ENCODE data around the gene FNDC3B.

Gene FNDC3B

DNA sequence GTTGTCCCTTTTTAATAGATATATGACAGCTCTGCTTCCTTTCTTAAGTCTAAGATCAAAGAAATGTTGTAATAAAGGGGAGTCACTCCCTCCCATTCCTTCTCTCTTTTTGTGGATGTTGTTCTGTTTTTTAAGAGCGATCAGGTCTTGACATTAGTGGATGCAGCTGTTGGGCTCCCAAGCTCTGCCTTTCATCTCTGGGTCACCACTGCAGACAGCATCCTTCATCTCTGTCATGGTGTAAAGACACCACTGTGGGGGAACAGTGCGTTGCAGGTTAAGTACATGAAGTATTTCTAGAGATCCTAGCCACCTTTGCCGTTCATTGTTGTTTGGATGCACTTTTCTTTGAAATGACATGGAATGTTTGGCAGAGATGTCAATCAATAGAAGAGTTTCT, 17.7 kb downstream of the FNDC3B start:
- ChIA-PET POLR2A (no interaction called here), CTCF (interaction anchor here (0.7 kb wide), 1 partner anchor 433 kb away, joined by 3 read pairs; no protein-coding TSS in a partner anchor)
- no peak overlapping the region for H3K27ac ChIP-seq (ENCODE audit: extremely low read depth, low read depth, low read length)
- no peaks in the 10 kb centered on the region for H3K9me3 ChIP-seq (ENCODE audit: control insufficient read depth, insufficient read depth, low read depth, low read length)
- H3K4me3 ChIP-seq (ENCODE audit: low read depth, low read length), result no peak overlapping the region
- TF ChIP-seq ZNF571 (tag by site-specific recombination; IDR thresholded peaks at IDR 0.05), result no peak
- TF ChIP-seq TRIM28 (IDR thresholded peaks at IDR 0.05; ENCODE audit: borderline replicate concordance, low read length), result no peak
- TF ChIP-seq ZNF335 (tag by site-specific recombination; conservative IDR thresholded peaks at IDR 0.05), result no peak
- TF ChIP-seq ZNF837 (tag by site-specific recombination; IDR thresholded peaks at IDR 0.05), result no peak
- TF ChIP-seq, protein P1, sequence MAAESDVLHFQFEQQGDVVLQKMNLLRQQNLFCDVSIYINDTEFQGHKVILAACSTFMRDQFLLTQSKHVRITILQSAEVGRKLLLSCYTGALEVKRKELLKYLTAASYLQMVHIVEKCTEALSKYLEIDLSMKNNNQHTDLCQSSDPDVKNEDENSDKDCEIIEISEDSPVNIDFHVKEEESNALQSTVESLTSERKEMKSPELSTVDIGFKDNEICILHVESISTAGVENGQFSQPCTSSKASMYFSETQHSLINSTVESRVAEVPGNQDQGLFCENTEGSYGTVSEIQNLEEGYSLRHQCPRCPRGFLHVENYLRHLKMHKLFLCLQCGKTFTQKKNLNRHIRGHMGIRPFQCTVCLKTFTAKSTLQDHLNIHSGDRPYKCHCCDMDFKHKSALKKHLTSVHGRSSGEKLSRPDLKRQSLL (tag by site-specific recombination; IDR thresholded peaks at IDR 0.05), result no peak
- no peak for TF ChIP-seq ZNF610 (tag by site-specific recombination; IDR thresholded peaks at IDR 0.05; ENCODE audit: borderline replicate concordance)
- TF ChIP-seq KLF9 (tag by site-specific recombination; IDR thresholded peaks at IDR 0.05; ENCODE audit: low read depth), result no peak
- no peak for TF ChIP-seq OVOL3 (tag by site-specific recombination; IDR thresholded peaks at IDR 0.05)
- TF ChIP-seq ZNF394 (tag by site-specific recombination; IDR thresholded peaks at IDR 0.05; ENCODE audit: borderline replicate concordance), result no peak
- no peak for TF ChIP-seq MYNN (tag by site-specific recombination; IDR thresholded peaks at IDR 0.05; ENCODE audit: borderline replicate concordance)
- no peak for TF ChIP-seq ZFP69B (tag by site-specific recombination; IDR thresholded peaks at IDR 0.05)
- no peak for TF ChIP-seq ZNF354C (tag by site-specific recombination; IDR thresholded peaks at IDR 0.05; ENCODE audit: borderline replicate concordance, low read depth)
- no peaks in the 10 kb centered on the region for H3K36me3 ChIP-seq (ENCODE audit: control insufficient read depth in 2 of 2, insufficient read depth in 1 of 2, low read length in 2 of 2)
- H3K4me1 ChIP-seq (ENCODE audit: control insufficient read depth, insufficient read depth, low read length), result no peaks in the 10 kb centered on the region

DNA sequence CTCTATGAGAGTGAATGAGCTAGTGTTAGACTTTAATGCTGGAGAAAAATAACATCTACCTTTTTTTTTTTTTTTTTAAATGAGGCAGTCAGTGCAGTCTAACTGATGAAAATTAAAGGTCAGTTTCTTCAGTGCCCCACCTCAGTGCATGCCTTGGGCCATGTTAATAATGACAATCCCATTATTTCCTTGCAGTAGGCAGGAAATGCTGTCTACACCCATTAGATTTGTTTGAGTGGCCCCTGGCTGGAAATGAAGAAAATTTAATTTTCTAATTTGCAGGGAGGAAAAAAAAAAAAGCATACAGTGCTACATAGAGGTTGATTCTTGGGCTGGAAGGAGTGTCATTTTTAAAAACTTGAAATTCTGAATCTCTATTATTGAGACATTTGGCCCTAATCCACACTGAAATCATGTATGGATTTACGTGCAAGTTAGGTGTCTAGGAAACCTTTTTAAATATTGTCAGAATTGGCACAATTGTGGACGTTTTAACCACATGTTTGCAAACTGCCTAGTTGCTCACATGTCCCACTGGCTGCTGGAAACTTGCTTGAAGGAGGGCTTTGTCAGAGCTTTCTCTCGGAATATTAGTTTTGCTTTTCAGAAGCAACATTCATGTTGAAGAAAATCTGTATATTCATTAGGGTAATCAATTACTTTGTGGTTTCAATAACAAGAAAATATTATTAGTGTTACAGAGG, 18.4 kb downstream of the FNDC3B start:
- H3K27ac ChIP-seq (ENCODE audit: extremely low read depth, low read depth, low read length), result no peak overlapping the region
- no peak for TF ChIP-seq ZNF112 (tag by site-specific recombination; IDR thresholded peaks at IDR 0.05)
- no peak for TF ChIP-seq ZNF155 (tag by site-specific recombination; IDR thresholded peaks at IDR 0.05)
- no peak for TF ChIP-seq ZNF626 (tag by site-specific recombination; IDR thresholded peaks at IDR 0.05)
- TF ChIP-seq, protein P1 (tag by site-specific recombination; IDR thresholded peaks at IDR 0.05), result no peak
- TF ChIP-seq ZFP37 (tag by site-specific recombination; IDR thresholded peaks at IDR 0.05), result no peak
- no peak for TF ChIP-seq ZNF391 (tag by site-specific recombination; IDR thresholded peaks at IDR 0.05; ENCODE audit: borderline replicate concordance, low read depth)
- no peaks in the 10 kb centered on the region for H3K9me3 ChIP-seq (ENCODE audit: control insufficient read depth, insufficient read depth, low read depth, low read length)
- H3K36me3 ChIP-seq (ENCODE audit: control insufficient read depth in 2 of 2, insufficient read depth in 1 of 2, low read length in 2 of 2), result no peaks in the 10 kb centered on the region
- H3K4me3 ChIP-seq (ENCODE audit: low read depth, low read length), result no peak overlapping the region
- ChIA-PET CTCF (interaction anchor here (0.7 kb wide), 1 partner anchor 432 kb away, joined by 3 read pairs; no protein-coding TSS in a partner anchor), POLR2A (no interaction called here)
- H3K4me1 ChIP-seq (ENCODE audit: control insufficient read depth, insufficient read depth, low read length), result no peaks in the 10 kb centered on the region

DNA sequence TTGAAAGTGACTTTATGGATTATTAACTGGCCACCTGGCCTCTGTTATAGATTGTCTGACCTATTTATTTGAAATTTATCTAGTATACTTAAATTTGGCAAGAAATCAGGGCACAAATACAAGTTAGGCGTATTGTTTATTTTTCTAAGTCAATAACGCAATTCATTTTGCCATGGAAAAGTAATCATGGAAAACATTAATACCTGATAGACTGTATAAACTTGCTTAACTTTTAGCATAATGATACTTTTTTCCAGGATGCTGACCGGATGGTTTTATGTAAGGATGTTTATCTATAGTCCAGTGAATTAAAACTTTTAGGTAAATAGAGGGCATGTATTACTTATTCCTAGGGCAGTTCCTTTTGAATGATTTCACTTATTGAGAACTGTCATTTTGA, 20.2 kb downstream of the FNDC3B start:
- ChIA-PET CTCF (interaction anchor here (0.7 kb wide), 3 partner anchors 82 to 288 kb away, joined by 3 to 4 read pairs (median 3); no protein-coding TSS in a partner anchor), POLR2A (no interaction called here)
- Histone ChIP-seq H3K4me3 (ENCODE audit: low read depth, low read length) (no peak overlapping the region), H3K9me3 (ENCODE audit: control insufficient read depth, insufficient read depth, low read depth, low read length) (no peaks in the 10 kb centered on the region), H3K36me3 (ENCODE audit: control insufficient read depth in 2 of 2, insufficient read depth in 1 of 2, low read length in 2 of 2) (no peaks in the 10 kb centered on the region), H3K4me1 (ENCODE audit: control insufficient read depth, insufficient read depth, low read length) (no peaks in the 10 kb centered on the region), H3K27ac (ENCODE audit: extremely low read depth, low read depth, low read length) (no peak overlapping the region)
- TF ChIP-seq ZFP37 (tag by site-specific recombination; IDR thresholded peaks at IDR 0.05), result no peak
- TF ChIP-seq, protein P2, sequence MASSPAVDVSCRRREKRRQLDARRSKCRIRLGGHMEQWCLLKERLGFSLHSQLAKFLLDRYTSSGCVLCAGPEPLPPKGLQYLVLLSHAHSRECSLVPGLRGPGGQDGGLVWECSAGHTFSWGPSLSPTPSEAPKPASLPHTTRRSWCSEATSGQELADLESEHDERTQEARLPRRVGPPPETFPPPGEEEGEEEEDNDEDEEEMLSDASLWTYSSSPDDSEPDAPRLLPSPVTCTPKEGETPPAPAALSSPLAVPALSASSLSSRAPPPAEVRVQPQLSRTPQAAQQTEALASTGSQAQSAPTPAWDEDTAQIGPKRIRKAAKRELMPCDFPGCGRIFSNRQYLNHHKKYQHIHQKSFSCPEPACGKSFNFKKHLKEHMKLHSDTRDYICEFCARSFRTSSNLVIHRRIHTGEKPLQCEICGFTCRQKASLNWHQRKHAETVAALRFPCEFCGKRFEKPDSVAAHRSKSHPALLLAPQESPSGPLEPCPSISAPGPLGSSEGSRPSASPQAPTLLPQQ (tag by site-specific recombination; IDR thresholded peaks at IDR 0.05), result no peak
- TF ChIP-seq ZNF133 (tag by site-specific recombination; IDR thresholded peaks at IDR 0.05), result no peak
- TF ChIP-seq ZSCAN30 (tag by site-specific recombination; IDR thresholded peaks at IDR 0.05), result no peak
- no peak for TF ChIP-seq ZXDB (tag by site-specific recombination; IDR thresholded peaks at IDR 0.05)
- no peak for TF ChIP-seq SP7 (tag by site-specific recombination; IDR thresholded peaks at IDR 0.05)
- TF ChIP-seq ZNF274 (IDR thresholded peaks at IDR 0.05; ENCODE audit: low read length), result no peak
- TF ChIP-seq ZNF274 (tag by site-specific recombination; IDR thresholded peaks at IDR 0.05; ENCODE audit: borderline replicate concordance), result no peak
- TF ChIP-seq, protein P3, sequence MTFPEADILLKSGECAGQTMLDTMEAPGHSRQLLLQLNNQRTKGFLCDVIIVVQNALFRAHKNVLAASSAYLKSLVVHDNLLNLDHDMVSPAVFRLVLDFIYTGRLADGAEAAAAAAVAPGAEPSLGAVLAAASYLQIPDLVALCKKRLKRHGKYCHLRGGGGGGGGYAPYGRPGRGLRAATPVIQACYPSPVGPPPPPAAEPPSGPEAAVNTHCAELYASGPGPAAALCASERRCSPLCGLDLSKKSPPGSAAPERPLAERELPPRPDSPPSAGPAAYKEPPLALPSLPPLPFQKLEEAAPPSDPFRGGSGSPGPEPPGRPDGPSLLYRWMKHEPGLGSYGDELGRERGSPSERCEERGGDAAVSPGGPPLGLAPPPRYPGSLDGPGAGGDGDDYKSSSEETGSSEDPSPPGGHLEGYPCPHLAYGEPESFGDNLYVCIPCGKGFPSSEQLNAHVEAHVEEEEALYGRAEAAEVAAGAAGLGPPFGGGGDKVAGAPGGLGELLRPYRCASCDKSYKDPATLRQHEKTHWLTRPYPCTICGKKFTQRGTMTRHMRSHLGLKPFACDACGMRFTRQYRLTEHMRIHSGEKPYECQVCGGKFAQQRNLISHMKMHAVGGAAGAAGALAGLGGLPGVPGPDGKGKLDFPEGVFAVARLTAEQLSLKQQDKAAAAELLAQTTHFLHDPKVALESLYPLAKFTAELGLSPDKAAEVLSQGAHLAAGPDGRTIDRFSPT (tag by site-specific recombination; IDR thresholded peaks at IDR 0.05), result no peak
- TF ChIP-seq MYNN (tag by site-specific recombination; IDR thresholded peaks at IDR 0.05; ENCODE audit: borderline replicate concordance), result no peak
- TF ChIP-seq ZNF311 (tag by site-specific recombination; IDR thresholded peaks at IDR 0.05; ENCODE audit: borderline replicate concordance), result no peak
- no peak for TF ChIP-seq ZNF48 (tag by site-specific recombination; IDR thresholded peaks at IDR 0.05)
